Right cardiac atrium (tissue), 5 donors: Measurements from ENCODE around the gene PGAP6. TPM values are rescaled to one million over a fixed set of nuclear protein-coding genes. Genes with fewer than 3 reads are reported as not detected.
"Not testable (repeated sequence)": the region's sequence is repeated elsewhere in the genome, so short reads cannot be mapped to it uniquely, and the experiment has no call there.

ENCODE experiments used
- ATAC-seq, 2 donors: fragments of 200-7000 bp; cut with Tn5 transposase; one replicate each; pipeline versions ENCODE4 v1.8.0 to v1.9.1; 2020; ENCODE audit warnings: moderate library complexity in 2 of 2, mild to moderate bottlenecking in 1 of 2
- DNase-seq, 3 donors: peaks; one replicate each; pipeline ENCODE4 v3.0.0-alpha.2; 2020
- H3K27ac ChIP-seq: one replicate; pipeline ENCODE4 v1.5.1; 2013; ENCODE audit warnings: mild to moderate bottlenecking, low read length, control low read depth, moderate library complexity
- H3K27me3 ChIP-seq: one replicate; pipeline ENCODE4 v1.6.1; 2013; ENCODE audit not compliant: control insufficient read depth, insufficient read depth
- H3K4me1 ChIP-seq: one replicate; pipeline ENCODE4 v1.6.1; 2013; ENCODE audit warnings: low read length; ENCODE audit not compliant: control insufficient read depth, insufficient read depth
- H3K4me3 ChIP-seq: one replicate; pipeline ENCODE4 v1.5.1; 2013; ENCODE audit warnings: low read length, control low read depth
- H3K9me3 ChIP-seq: one replicate; pipeline ENCODE4 v1.6.1; 2013; ENCODE audit warnings: low read length; ENCODE audit not compliant: control insufficient read depth
- WGBS: extraction: QIAGEN DNeasy Blood & Tissue Kit; methylation state at CpG from one replicate; pipeline ENCODE4 v1.1.7; 2013; 5-methylcytosine and 5-hydroxymethylcytosine counted together
- intact Hi-C, 4 donors: fragments of 100-400 bp; cut with DNase I; formaldehyde crosslinking; loops; one replicate each; pipeline versions ENCODE4 v1.11.0 to v1.14.0; 2022 to 2023
- polyA plus RNA-seq: library from polyadenylated mRNA; stranded (reverse); fragments of 200-250 nt; gene quantifications from one replicate; pipeline ENCODE4 v1.2.3, GENCODE V29; 2013
- total RNA-seq, 4 donors: library from RNA; stranded (reverse); fragmentation: NEBNext Ultra II Directional; extraction: Animal tissue kit (Norgen Biotek cat#: 25700); gene quantifications; one replicate each; pipeline ENCODE4 v1.2.1, GENCODE V29; 2021
- donor health status: healthy with polysubstance abuse.
- donor health status: DM: no; HTN: yes; CAD: no.
- donor health status: DM: no; HTN: no; CAD: no.
- donor health status: DM: no; HTN: yes; CAD: no; lungs with severe emphysema.
- donor health status: DM: yes; HTN: yes; CAD: no.

PGAP6 gene
- total and polyA plus RNA-seq, 5 donors: 28.0 to 39.5 (median 34.0) TPM

DNA sequence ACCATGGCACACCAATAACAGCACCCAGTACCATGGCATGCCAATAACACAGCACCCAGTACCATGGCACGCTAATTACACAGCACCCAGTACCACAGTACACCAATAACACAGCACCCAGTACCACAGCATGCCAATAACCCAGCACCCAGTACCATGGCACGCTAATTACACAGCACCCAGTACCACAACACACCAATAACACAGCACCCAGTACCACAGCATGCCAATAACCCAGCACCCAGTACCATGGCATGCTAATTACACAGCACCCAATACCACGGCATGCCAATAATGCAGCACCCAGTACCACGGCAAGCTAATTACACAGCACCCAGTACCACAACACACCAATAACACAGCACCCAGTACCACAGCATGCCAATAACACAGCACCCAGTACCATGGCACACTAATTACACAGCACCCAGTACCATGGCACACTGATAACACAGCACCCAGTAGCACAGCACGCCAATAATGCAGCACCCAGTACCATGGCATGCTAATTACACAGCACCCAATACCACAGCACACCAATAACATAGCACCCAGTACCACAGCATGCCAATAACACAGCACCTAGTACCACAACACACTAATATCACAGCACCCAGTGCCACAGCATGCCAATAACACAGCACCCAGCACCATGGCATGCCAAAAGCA is 47.5 kb downstream of the PGAP6 start:
- 99% methylated on average over 5 of the region's 5 CpGs for WGBS
- H3K4me1 ChIP-seq, H3K27me3 ChIP-seq, H3K4me3 ChIP-seq, ATAC-seq, H3K27ac ChIP-seq, intact Hi-C loops, H3K9me3 ChIP-seq: not testable (repeated sequence)
- peak in 1 of 3 donors; percentile 12 for DNase-seq

DNA sequence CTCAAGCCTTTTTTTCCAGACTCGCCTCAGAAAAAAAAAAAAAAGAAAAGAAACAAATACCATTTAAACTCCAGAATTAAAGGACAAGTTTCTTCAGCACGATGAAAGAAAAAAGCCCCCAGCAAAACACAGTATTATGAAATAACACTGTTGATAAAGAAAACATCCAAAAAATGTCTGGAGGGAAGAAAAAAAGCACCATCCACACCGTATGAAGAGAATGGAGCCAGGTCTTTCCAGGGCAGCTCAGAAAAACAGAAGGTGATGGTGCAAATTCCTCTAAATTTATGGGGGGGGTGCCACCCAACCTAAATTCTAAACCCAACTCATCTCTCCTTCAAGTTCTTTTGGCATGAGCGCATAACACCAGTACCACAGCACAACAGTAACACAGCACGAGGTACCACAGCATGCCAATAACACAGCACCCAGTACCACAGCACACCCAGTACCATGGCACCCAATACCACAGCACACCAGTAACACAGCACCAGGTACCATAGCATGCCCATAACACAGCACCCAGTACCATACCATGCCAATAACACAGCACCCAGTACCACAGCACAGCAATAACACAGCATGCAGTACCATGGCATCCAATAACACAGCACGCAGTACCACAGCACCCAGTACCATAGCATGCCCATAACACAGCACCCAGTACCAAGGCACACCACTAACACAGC is 48.2 kb downstream of the PGAP6 start:
- H3K4me1 ChIP-seq: peaks cover 4% of the 10 kb centered on the region
- H3K9me3 ChIP-seq: no peaks in the 10 kb centered on the region
- H3K4me3 ChIP-seq: no peak overlapping the region
- no peak for ATAC-seq
- intact Hi-C loops: no loop called here
- no peaks in the 10 kb centered on the region for H3K27me3 ChIP-seq
- 71% methylated on average over 6 of the region's 6 CpGs for WGBS
- H3K27ac ChIP-seq: no peak overlapping the region
- peak in 1 of 3 donors; percentile 3 for DNase-seq

DNA sequence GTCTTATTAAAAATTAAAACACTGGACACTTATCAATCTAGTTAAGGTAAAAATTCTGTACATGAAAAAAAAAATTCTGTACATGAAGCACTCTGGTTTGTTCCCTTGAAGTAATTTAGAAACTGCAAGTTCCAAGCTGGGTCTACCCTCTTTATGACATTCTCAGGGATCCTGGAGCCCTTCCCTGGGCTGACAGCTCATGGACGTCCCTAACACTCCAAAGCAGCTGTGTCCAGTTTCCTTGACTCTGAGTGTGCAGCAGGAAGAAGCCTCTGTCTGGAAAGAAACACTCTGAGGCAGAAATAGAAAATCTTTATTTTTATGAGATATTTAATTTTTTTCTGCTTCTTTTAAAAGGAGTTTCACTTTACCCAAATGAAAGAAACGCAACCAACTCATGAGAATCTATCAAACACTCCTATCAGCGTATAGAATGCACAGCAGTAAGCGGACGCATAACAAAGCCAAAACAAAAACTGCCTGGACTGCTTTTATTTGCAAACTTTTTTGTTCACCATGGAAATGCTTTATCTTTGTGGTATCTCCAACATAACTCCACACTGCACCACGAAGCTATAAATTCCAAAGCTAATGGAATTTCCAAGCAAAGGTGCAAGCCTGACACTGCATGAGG is 50.5 kb downstream of the PGAP6 start:
- H3K27ac ChIP-seq, H3K9me3 ChIP-seq, H3K4me3 ChIP-seq, intact Hi-C loops, H3K27me3 ChIP-seq, H3K4me1 ChIP-seq, ATAC-seq: not testable (repeated sequence)
- DNase-seq: peak in 1 of 3 donors; percentile 25
- 60% methylated on average over 6 of the region's 6 CpGs for WGBS

DNA sequence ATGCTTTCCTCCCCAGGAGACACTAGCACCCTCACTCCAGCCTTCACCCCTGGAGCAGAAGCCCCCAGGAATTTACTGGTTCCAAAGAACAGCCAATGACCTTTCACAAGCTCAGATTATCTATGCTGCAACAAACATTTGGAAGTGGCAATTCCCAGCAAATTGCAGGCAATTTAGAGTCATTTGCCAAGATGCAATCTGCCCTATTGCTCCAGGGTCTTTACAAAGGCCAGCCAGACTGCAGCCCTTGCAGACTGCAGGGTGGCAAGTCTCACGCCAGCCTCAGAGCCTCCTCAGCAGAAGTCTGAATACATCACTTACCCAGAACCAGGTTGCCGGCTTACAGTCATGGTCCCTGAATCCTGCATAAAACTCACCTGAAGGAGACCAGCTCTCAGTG is 51.0 kb downstream of the PGAP6 start:
- Histone ChIP-seq H3K4me1 (peaks cover 8% of the 10 kb centered on the region), H3K27me3 (no peaks in the 10 kb centered on the region), H3K27ac (no peak overlapping the region), H3K4me3 (no peak overlapping the region), H3K9me3 (no peaks in the 10 kb centered on the region)
- intact Hi-C loops: no loop called here
- WGBS: 73% methylated on average over 2 of the region's 2 CpGs
- ATAC-seq (no peak), DNase-seq (peak in 1 of 3 donors; percentile 21)

DNA sequence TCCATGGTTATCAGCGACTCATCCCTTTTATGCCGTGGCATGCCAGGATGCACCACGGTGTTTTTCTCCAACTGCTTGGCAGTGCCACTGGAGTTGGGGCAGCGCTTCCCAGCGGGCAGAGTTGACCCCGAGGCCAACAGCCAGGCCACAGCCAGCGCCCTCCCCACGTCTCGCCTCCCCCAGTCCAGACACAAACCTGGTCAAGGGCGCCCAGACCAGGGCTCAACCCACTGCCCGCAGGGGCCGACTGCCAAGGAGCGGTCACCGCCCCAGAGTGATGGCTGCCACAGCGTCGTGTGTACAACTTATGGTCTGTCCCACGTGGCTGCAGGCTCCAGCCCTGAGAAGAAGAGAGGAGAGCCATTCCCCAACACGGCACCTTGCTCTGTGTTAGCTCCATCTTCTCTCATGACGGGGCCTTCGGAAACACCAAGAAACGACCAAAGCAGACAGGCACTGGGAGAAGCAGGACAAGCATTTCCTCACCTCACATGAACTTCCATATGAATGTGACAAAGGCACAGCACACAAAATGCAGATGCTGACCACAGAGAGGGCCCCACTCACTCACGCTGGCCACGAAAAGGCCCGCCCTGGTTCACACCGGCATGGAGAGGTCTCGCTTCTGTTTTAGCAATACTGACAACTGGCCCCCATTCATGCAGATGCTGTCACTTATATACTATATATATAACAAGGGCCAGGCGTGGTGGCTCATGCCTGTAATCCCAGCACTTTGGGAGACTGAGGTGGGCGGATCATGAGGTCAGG is 56.2 kb downstream of the PGAP6 start:
- intact Hi-C loops: no loop called here
- 86% methylated on average over 28 of the region's 28 CpGs for WGBS
- no peaks in the 10 kb centered on the region for H3K27me3 ChIP-seq
- ATAC-seq (no peak), DNase-seq (peak in 1 of 3 donors; percentile 49)
- no peaks in the 10 kb centered on the region for H3K9me3 ChIP-seq
- no peak overlapping the region for H3K27ac ChIP-seq
- peaks cover 4% of the 10 kb centered on the region for H3K4me1 ChIP-seq
- no peak overlapping the region for H3K4me3 ChIP-seq

DNA sequence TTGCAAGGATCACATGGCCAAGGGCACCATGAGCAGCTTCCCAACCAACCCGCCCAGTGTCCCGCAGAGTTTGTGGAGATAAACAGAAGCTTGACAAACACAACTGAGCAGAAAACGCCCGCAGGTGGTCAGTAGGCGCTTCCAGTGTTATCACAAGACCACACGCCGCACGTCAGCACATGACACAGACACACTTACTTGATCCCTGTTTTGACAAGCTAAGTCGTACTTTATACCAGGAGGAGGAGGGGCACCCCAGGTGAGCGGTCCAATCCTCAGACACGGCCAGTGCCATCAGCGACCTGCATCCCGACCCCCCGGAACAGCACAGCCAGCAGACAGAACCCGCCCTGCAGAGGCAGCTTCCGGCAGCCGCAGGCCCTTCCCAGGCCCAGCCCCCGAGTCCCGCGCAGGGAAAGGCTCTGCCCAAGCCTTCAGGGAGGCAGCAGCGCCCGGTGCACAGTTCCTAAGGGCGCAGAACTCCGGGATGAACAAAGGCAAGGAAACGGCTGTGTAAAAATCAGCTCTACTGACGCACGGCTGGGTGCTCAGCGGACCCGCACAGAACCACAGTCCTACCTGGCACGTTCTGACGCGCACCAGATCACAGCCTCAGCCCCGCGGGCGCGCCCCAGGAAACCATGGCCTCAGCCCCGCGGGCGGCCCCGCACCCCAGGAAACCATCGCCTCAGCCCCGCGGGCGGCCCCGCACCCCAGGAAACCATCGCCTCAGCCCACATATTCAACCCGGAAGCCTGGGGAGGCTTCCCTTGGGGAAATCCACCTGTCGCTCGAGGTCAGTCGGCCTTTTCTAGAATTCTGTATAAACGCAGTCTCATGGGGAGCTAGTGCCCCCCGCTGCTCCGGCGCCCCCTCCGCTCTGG is 57.1 kb downstream of the PGAP6 start:
- ATAC-seq (peak in 1 of 2 donors; percentile 23), DNase-seq (peak in 1 of 3 donors; percentile 62)
- no peaks in the 10 kb centered on the region for H3K9me3 ChIP-seq
- intact Hi-C loops: no loop called here
- no peak overlapping the region for H3K4me3 ChIP-seq
- no peak overlapping the region for H3K27ac ChIP-seq
- 58% methylated on average over 55 of the region's 55 CpGs for WGBS
- H3K27me3 ChIP-seq: no peaks in the 10 kb centered on the region
- peaks cover 4% of the 10 kb centered on the region for H3K4me1 ChIP-seq

DNA sequence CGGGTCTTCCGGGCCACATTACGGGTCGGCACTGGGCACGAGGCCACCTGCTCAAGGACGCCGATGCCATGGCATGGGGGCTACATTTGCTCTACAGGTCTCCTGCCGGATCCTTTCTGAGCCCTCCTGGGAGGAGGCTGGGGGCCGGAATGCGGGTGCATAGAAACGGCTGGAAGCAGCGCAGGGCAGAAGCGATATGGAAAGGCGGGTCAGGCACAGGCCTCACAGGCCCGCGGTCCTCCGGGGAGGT is 57.7 kb downstream of the PGAP6 start:
- intact Hi-C loops: no loop called here
- no peaks in the 10 kb centered on the region for H3K27me3 ChIP-seq
- H3K9me3 ChIP-seq: no peaks in the 10 kb centered on the region
- 89% methylated on average over 17 of the region's 17 CpGs for WGBS
- peak in 1 of 3 donors; percentile 52 for DNase-seq
- peaks cover 4% of the 10 kb centered on the region for H3K4me1 ChIP-seq
- ATAC-seq: no peak
- H3K27ac ChIP-seq: no peak overlapping the region
- no peak overlapping the region for H3K4me3 ChIP-seq

DNA sequence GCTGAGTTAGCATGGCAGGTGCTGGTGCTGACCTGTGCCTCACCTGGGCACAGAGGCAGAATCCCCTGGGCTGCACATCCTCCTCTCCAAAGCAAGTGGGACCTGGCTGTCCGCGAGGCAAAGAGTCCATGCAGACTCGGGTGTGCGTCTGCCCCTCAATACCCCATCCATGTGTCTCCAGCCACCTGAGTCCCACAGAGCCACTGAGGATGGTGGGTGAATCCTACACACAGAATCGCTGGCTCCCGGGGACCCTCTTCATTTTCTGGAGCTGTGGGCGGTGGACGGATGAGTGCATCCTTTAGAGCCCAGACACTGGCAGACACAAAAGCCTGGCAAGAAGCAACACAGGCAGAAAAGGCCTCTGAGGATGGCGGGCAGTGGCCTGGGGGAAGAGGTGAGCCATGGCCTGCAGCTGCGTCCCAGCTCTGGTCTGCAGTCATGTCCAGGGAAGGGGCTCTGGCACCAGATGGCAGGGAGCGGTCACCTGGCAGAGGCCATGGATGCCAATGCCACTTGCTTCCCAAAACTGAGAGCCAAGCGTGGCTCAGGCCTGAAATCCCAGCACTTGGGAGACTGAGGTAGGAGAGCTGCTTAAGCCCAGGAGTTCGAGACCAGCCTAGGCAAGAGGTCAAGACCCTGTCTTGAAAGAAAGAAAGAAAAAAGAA is 59.2 kb downstream of the PGAP6 start:
- Histone ChIP-seq H3K4me3 (no peak overlapping the region), H3K27me3 (no peaks in the 10 kb centered on the region), H3K9me3 (no peaks in the 10 kb centered on the region), H3K27ac (no peak overlapping the region), H3K4me1 (peaks cover 2% of the 10 kb centered on the region)
- DNase-seq (peak in 1 of 3 donors; percentile 27), ATAC-seq (no peak)
- 91% methylated on average over 13 of the region's 13 CpGs for WGBS
- intact Hi-C loops: no loop called here

DNA sequence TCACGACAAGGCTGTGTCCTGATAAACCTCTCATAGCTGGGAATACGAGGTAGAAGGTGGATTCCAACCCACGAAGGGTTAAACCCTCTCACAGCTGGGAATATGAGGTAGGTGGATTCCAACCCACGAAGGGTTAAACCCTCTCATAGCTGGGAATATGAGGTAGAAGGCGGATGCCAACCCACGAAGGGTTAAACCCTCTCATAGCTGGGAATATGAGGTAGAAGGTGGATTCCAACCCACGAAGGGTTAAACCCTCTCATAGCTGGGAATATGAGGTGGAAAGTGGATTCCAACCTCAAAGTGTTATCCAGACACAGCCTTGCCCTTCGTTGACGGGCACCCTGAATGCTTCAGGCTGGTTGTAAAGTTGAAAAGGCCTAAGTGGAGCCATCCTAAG is 60.2 kb downstream of the PGAP6 start:
- intact Hi-C loops: no loop called here

More for the DNA sequence above, 60.2 kb downstream of the PGAP6 start:
- H3K27me3 ChIP-seq: no peaks in the 10 kb centered on the region
- 69% methylated on average over 9 of the region's 9 CpGs for WGBS
- H3K4me3 ChIP-seq: no peak overlapping the region
- DNase-seq: peak in 1 of 3 donors; percentile 2
- no peak overlapping the region for H3K27ac ChIP-seq
- no peak for ATAC-seq
- H3K4me1 ChIP-seq: no peaks in the 10 kb centered on the region
- H3K9me3 ChIP-seq: no peaks in the 10 kb centered on the region
